SU-DHL-6 (cell line): Measurements from ENCODE around the gene TRAK1.

Source experiments
- CTCF ChIP-seq: fragments of 200-600 bp; sonication (generic); IDR thresholded peaks from one replicate; pipeline ENCODE4 v1.5.1; 2017; ENCODE audit warnings: antibody characterized with exemption, mild to moderate bottlenecking, low read length, moderate library complexity; ENCODE audit not compliant: insufficient read depth, poor library complexity, severe bottlenecking
- EZH2phosphoT487 ChIP-seq: fragments of 200-600 bp; sonication (generic), shearing (Covaris generic); conservative IDR thresholded peaks from 2 replicates; pipeline ENCODE4 v1.6.1; 2018; ENCODE audit warnings: mild to moderate bottlenecking, antibody characterized with exemption, low read length, moderate library complexity, mixed read lengths

- TF ChIP-seq CTCF (peak; percentile 56), EZH2phosphoT487 (no peak)
These were observed 156.4 kb downstream of the TRAK1 start for GRCh38 chr3:42247576-42248027.
